A673 (cell line): Measurements from ENCODE around the gene ARHGEF35. TPM values are rescaled to one million over a fixed set of nuclear protein-coding genes. Genes with fewer than 3 reads are reported as not detected.

Source experiments
- BruUV-seq: library from RNA; stranded (reverse); fragments of 400-500 nt; replicated peaks from 2 replicates; lab custom pipeline; 2021; lab: Mats Ljungman, UMichigan
- CTCF ChIA-PET: fragments of 300-600 bp; sonication (Branson Sonifier 250); formaldehyde crosslinking; loops from one replicate; lab custom pipeline; 2022; ENCODE audit warnings: antibody characterized with exemption; lab: Charles Lee
- POLR2A ChIA-PET: fragments of 300-600 bp; sonication (Branson Sonifier 250); formaldehyde crosslinking; loops from one replicate; lab custom pipeline; 2022; ENCODE audit warnings: antibody characterized with exemption; ENCODE audit not compliant: low non-redundant PET; lab: Charles Lee
- DNase-seq: peaks from one replicate; pipeline ENCODE4 v3.0.0-alpha.2; 2015; ENCODE audit warnings: low spot score
- H3K27ac ChIP-seq: fragments of 200-600 bp; sonication (generic); 2 replicates; pipeline ENCODE4 v1.5.1; 2016; ENCODE audit warnings: mixed run types, low read depth, mild to moderate bottlenecking, mixed read lengths, antibody characterized with exemption, low read length; ENCODE audit not compliant: poor library complexity, severe bottlenecking
- H3K27me3 ChIP-seq: fragments of 200-600 bp; sonication (generic); replicated peaks from 2 replicates; pipeline ENCODE4 v1.6.1; 2017; ENCODE audit warnings: mixed run types, low read depth, mild to moderate bottlenecking, mixed read lengths, antibody characterized with exemption, low read length; ENCODE audit not compliant: insufficient read depth, poor library complexity
- H3K36me3 ChIP-seq: fragments of 200-600 bp; sonication (generic); 2 replicates; pipeline ENCODE4 v1.6.1; 2016; ENCODE audit warnings: mixed run types, mild to moderate bottlenecking, mixed read lengths, antibody characterized with exemption, low read length; ENCODE audit not compliant: insufficient read depth, poor library complexity, severe bottlenecking
- H3K4me1 ChIP-seq: fragments of 200-600 bp; sonication (generic); 2 replicates; pipeline ENCODE4 v1.6.1; 2017; ENCODE audit warnings: mixed run types, mild to moderate bottlenecking, mixed read lengths, antibody characterized with exemption, low read length; ENCODE audit not compliant: insufficient read depth, poor library complexity, severe bottlenecking
- H3K4me3 ChIP-seq: fragments of 200-600 bp; sonication (generic); 2 replicates; pipeline ENCODE4 v1.5.1; 2016; ENCODE audit warnings: low read depth, mixed run types, mild to moderate bottlenecking, mixed read lengths, low read length; ENCODE audit not compliant: poor library complexity, severe bottlenecking
- H3K9me3 ChIP-seq: fragments of 200-600 bp; sonication (generic); 2 replicates; pipeline ENCODE4 v1.6.1; 2016; ENCODE audit warnings: mixed run types, low read depth, mild to moderate bottlenecking, mixed read lengths, antibody characterized with exemption, low read length; ENCODE audit not compliant: poor library complexity, severe bottlenecking
- EZH2 ChIP-seq: fragments of 200-600 bp; sonication (generic); IDR thresholded peaks from 2 replicates; pipeline ENCODE4 v1.6.1; 2017; ENCODE audit warnings: borderline replicate concordance, low read depth, mild to moderate bottlenecking, mixed read lengths, antibody characterized with exemption, low read length; ENCODE audit not compliant: poor library complexity, severe bottlenecking
- intact Hi-C: fragments of 100-400 bp; cut with micrococcal nuclease; formaldehyde crosslinking; loops from one replicate; pipeline ENCODE4 v1.10.0; 2022; ENCODE audit not compliant: unreplicated experiment
- total RNA-seq: library from RNA; stranded (reverse); gene quantifications from 2 replicates; pipeline ENCODE4 v1.2.3, GENCODE V29; 2021
- TF ChIP-seq, protein P1 (sequence below): fragments of 300-800, 200-600 bp; sonication (generic); conservative IDR thresholded peaks from 2 replicates; pipeline ENCODE4 v1.5.1; 2017; ENCODE audit warnings: low read depth, mild to moderate bottlenecking, antibody characterized with exemption, low read length, moderate library complexity, mixed read lengths

The ARHGEF35 gene
- total RNA-seq, 1 experiment from 2014 or later, result 4.6 TPM

DNA sequence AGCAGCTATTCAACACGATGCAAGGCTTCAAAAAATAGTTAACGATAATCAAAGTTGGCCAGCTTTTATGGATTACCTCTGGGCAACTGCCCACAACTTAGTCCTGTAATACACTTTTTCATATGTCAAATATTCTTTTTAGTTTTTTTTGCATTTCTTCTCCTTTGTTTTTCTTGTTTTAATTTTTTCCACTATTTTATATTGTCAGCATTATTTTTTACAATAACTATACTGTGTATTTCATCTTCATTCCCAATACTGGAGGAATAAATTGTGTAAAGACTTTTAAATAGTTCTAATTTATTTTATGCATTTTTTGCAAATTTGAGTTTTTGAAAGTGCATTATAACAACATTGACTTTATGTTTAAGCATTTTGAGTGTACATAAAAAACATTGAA lies 30.8 kb downstream of the ARHGEF35 start:
- TF ChIP-seq EZH2, result no peak
- TF ChIP-seq, protein P1, sequence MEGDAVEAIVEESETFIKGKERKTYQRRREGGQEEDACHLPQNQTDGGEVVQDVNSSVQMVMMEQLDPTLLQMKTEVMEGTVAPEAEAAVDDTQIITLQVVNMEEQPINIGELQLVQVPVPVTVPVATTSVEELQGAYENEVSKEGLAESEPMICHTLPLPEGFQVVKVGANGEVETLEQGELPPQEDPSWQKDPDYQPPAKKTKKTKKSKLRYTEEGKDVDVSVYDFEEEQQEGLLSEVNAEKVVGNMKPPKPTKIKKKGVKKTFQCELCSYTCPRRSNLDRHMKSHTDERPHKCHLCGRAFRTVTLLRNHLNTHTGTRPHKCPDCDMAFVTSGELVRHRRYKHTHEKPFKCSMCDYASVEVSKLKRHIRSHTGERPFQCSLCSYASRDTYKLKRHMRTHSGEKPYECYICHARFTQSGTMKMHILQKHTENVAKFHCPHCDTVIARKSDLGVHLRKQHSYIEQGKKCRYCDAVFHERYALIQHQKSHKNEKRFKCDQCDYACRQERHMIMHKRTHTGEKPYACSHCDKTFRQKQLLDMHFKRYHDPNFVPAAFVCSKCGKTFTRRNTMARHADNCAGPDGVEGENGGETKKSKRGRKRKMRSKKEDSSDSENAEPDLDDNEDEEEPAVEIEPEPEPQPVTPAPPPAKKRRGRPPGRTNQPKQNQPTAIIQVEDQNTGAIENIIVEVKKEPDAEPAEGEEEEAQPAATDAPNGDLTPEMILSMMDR, result no peak
- BruUV-seq, result no TSS peak
- H3K27me3 ChIP-seq, result no peaks in the 10 kb centered on the region
- no peaks in the 10 kb centered on the region for H3K9me3 ChIP-seq
- no peak overlapping the region for H3K4me3 ChIP-seq
- ChIA-PET CTCF (no interaction called here), POLR2A (no interaction called here)
- H3K36me3 ChIP-seq, result no peaks in the 10 kb centered on the region
- no peaks in the 10 kb centered on the region for H3K4me1 ChIP-seq
- DNase-seq, result no peak
- intact Hi-C loops, result no loop called here
- no peak overlapping the region for H3K27ac ChIP-seq

DNA sequence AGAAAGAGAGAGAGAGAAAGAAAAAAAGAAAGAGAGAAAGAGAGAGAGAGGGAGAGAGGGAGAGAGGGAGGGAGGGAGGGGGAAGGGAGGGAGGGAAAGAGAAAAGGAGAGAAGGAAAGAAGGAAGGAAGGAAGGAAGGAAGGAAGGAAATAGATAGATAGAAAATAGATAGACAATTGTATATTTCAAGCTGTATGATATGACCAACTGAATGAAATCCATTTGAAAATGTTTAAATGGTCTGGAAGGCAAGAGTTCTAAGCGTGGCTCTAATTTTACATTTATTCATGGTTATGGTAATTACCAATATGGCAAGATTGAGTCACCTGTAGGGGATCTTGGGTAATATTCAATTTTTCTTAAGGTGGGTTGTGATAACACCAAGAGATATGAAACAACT lies 36.8 kb downstream of the ARHGEF35 start:
- no peaks in the 10 kb centered on the region for H3K36me3 ChIP-seq
- DNase-seq, result no peak
- no peak overlapping the region for H3K4me3 ChIP-seq
- no peak overlapping the region for H3K27ac ChIP-seq
- ChIA-PET CTCF (no interaction called here), POLR2A (no interaction called here)
- intact Hi-C loops, result no loop called here
- no peaks in the 10 kb centered on the region for H3K27me3 ChIP-seq
- no TSS peak for BruUV-seq
- H3K4me1 ChIP-seq, result no peaks in the 10 kb centered on the region
- no peaks in the 10 kb centered on the region for H3K9me3 ChIP-seq
- no peak for TF ChIP-seq EZH2
- TF ChIP-seq, protein P1, result no peak

DNA sequence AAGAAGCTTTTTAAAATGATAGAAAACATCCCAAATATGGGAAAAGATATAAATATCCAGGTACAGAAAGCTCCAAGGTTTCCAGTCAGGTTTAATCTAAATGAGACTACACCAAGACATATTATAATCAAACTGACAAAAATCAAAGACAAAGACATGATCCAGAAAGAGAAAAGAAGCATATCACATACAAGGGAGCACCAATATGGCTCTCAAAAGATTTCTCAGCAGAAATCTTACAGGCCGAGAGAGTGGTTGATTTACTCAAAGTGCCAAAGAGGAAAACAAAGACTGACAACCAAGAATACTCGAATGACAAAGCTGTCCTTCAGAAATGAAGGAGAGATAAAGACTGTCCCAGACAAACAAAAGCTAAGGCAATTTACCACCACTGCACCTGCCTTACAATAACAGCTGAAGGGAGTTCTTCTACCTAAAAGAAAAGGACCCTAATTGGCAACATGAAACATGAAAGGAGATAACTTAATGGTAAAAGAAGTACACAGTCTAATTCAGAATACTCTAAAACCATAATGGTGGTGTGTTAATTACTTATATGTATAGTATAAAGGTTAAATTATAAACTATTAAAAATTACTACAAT lies 47.3 kb downstream of the ARHGEF35 start:
- Histone ChIP-seq H3K36me3 (no peaks in the 10 kb centered on the region), H3K9me3 (peaks cover 3% of the 10 kb centered on the region), H3K4me3 (no peak overlapping the region), H3K27me3 (no peaks in the 10 kb centered on the region), H3K4me1 (no peaks in the 10 kb centered on the region), H3K27ac (no peak overlapping the region)
- no peak for TF ChIP-seq EZH2
- TF ChIP-seq, protein P1, result no peak
- intact Hi-C loops, result no loop called here
- no peak for DNase-seq
- ChIA-PET POLR2A (no interaction called here), CTCF (no interaction called here)
- BruUV-seq, result no TSS peak
